Panc1 (cell line): ENCODE measurements around the gene CCDC73. TPM values are rescaled to one million over a fixed set of nuclear protein-coding genes. Genes with fewer than 3 reads are reported as not detected.
A peak's percentile ranks its signal among the peaks of the same experiment; 100 is the strongest.

Experiments
- ATAC-seq: fragments of 200-7000 bp; cut with Tn5 transposase; 2 replicates; pipeline ENCODE4 v1.9.1; 2020; ENCODE audit warnings: mild to moderate bottlenecking, moderate library complexity
- BruUV-seq: library from RNA; stranded (reverse); fragments of 400-500 nt; replicated peaks from 2 replicates; lab custom pipeline; 2021; lab: Mats Ljungman, UMichigan
- CTCF ChIA-PET: fragments of 300-600 bp; sonication (Branson Sonifier 250); formaldehyde crosslinking; loops from one replicate; lab custom pipeline; 2022; ENCODE audit warnings: antibody characterized with exemption; lab: Charles Lee
- POLR2A ChIA-PET: fragments of 300-600 bp; sonication (Branson Sonifier 250); formaldehyde crosslinking; loops from one replicate; lab custom pipeline; 2022; ENCODE audit warnings: antibody characterized with exemption; lab: Charles Lee
- DNase-seq: peaks from one replicate; pipeline ENCODE4 v3.0.0-alpha.2; 2010; ENCODE audit warnings: low read depth, low spot score
- H3K27ac ChIP-seq: 2 replicates; pipeline ENCODE4 v1.5.1; 2011; ENCODE audit warnings: mild to moderate bottlenecking, low read length, inconsistent platforms
- H3K27me3 ChIP-seq: fragments of 200-500 bp; sonication (Bioruptor generic); 2 replicates; pipeline ENCODE4 v1.6.0; 2014; ENCODE audit warnings: low read length, inconsistent platforms; ENCODE audit not compliant: control insufficient read depth, insufficient read depth
- H3K36me3 ChIP-seq: fragments of 200-500 bp; sonication (Bioruptor generic); 2 replicates; pipeline ENCODE4 v1.5.1; 2014; ENCODE audit warnings: inconsistent platforms, mild to moderate bottlenecking, low read length, moderate library complexity; ENCODE audit not compliant: control insufficient read depth, insufficient read depth
- H3K4me1 ChIP-seq: 2 replicates; pipeline ENCODE4 v1.5.1; 2011; ENCODE audit warnings: inconsistent platforms, mild to moderate bottlenecking, low read length, moderate library complexity; ENCODE audit not compliant: control insufficient read depth, insufficient read depth
- H3K4me3 ChIP-seq, 2 experiments: 2 replicates each; pipeline ENCODE4 v1.5.1; 2011 to 2012; ENCODE audit warnings: low read depth in 2 of 2, low read length in 2 of 2, mild to moderate bottlenecking in 2 of 2, inconsistent platforms in 1 of 2, moderate library complexity in 1 of 2
- H3K9me3 ChIP-seq: fragments of 200-500 bp; sonication (Bioruptor generic); 2 replicates; pipeline ENCODE4 v1.5.1; 2014; ENCODE audit warnings: low read depth, mild to moderate bottlenecking, inconsistent platforms, low read length, moderate library complexity; ENCODE audit not compliant: control insufficient read depth, insufficient read depth
- CTCF ChIP-seq: fragments of 450-650 bp; IDR thresholded peaks from 2 replicates; pipeline ENCODE4 v1.5.1; 2017; ENCODE audit warnings: mild to moderate bottlenecking
- POLR2AphosphoS5 ChIP-seq: IDR thresholded peaks from 2 replicates; pipeline ENCODE4 v1.6.1; 2012; ENCODE audit warnings: mild to moderate bottlenecking, low read depth, low read length, moderate library complexity
- REST ChIP-seq, 2 experiments: IDR thresholded peaks; 2 replicates each; pipeline ENCODE4 v1.6.1; 2011 to 2012; ENCODE audit warnings: low read depth in 2 of 2, control low read depth in 1 of 2, low read length in 1 of 2, mild to moderate bottlenecking in 1 of 2, moderate library complexity in 1 of 2; ENCODE audit not compliant: insufficient read depth in 1 of 2
- SIN3A ChIP-seq: IDR thresholded peaks from 2 replicates; pipeline ENCODE4 v1.6.1; 2012; ENCODE audit warnings: low read depth, mild to moderate bottlenecking, low read length, moderate library complexity, borderline replicate concordance; ENCODE audit not compliant: insufficient read depth
- TCF7L2 ChIP-seq: IDR thresholded peaks from 2 replicates; pipeline ENCODE4 v1.6.1; 2011; ENCODE audit warnings: mild to moderate bottlenecking, low read depth, low read length, inconsistent platforms
- in situ Hi-C: cut with HindIII; loops from 2 replicates; pipeline ENCODE4 v1.10.0; 2016; ENCODE audit warnings: low sequenced_read_pairs, low pct_unique_long_range_greater_than_20kb
- intact Hi-C: fragments of 100-400 bp; cut with micrococcal nuclease; formaldehyde crosslinking; loops from one replicate; pipeline ENCODE4 v1.10.0; 2022; ENCODE audit not compliant: unreplicated experiment
- total RNA-seq: library from RNA; stranded (reverse); gene quantifications from one replicate; pipeline ENCODE4 v1.2.1, GENCODE V29; 2021; ENCODE audit not compliant: unreplicated experiment

Gene CCDC73
- total RNA-seq, 1 experiment from 2014 or later: not detected

GRCh38 chr11:32586576-32587190 lies 207.8 kb downstream of the CCDC73 start:
- in situ Hi-C loops: no loop called here
- no peak for DNase-seq
- no peak for ATAC-seq
- TF ChIP-seq SIN3A (no peak), CTCF (peak; percentile 68)
- peaks cover 32% of the 10 kb centered on the region for H3K36me3 ChIP-seq
- intact Hi-C loops: no loop called here
- H3K4me1 ChIP-seq: peaks cover 20% of the 10 kb centered on the region
- no peaks in the 10 kb centered on the region for H3K27me3 ChIP-seq
- no TSS peak for BruUV-seq
- ChIA-PET POLR2A (no interaction called here), CTCF (no interaction called here)
- no peaks in the 10 kb centered on the region for H3K9me3 ChIP-seq
- H3K4me3 ChIP-seq: peak overlapping the region in 1 of 2 experiments; percentile 1; a peak in 1 of 4 replicates
- peak overlapping the region; percentile 37; the same call in 1 of the 2 replicates for H3K27ac ChIP-seq

GRCh38 chr11:32584921-32585320 lies 209.5 kb downstream of the CCDC73 start:
- intact Hi-C loops: loop anchor here (2.0 kb wide), 1 partner anchor 150 kb away; the partner anchor contains the start of gene WT1
- CTCF ChIA-PET: no interaction called here
- H3K9me3 ChIP-seq: no peaks in the 10 kb centered on the region
- TF ChIP-seq SIN3A (no peak), CTCF (no peak), REST (IDR thresholded peaks at IDR 0.05; ENCODE audit: insufficient read depth in 1 of 2, low read depth in 2 of 2, low read length in 1 of 2) (no peak), TCF7L2 (no peak), POLR2AphosphoS5 (no peak)
- H3K27ac ChIP-seq: peak overlapping the region; percentile 98
- no TSS peak for BruUV-seq
- in situ Hi-C loops: no loop called here
- H3K27me3 ChIP-seq: no peaks in the 10 kb centered on the region
- DNase-seq (no peak), ATAC-seq (no peak)
- H3K36me3 ChIP-seq: peaks cover 23% of the 10 kb centered on the region
- H3K4me3 ChIP-seq: peak overlapping the region; percentile 92 to 93
- H3K4me1 ChIP-seq: peaks cover 20% of the 10 kb centered on the region
- POLR2A ChIA-PET: no interaction called here
